Neural cell (in vitro differentiated cells): ENCODE data around the gene TTN.

Experiments used
- CTCF ChIP-seq: fragments of 450-650 bp; IDR thresholded peaks from 2 replicates; pipeline ENCODE4 v1.5.1; 2014; ENCODE audit warnings: antibody characterized with exemption, mild to moderate bottlenecking, moderate library complexity; ENCODE audit not compliant: poor library complexity, severe bottlenecking
- EP300 ChIP-seq: fragments of 450-650 bp; conservative IDR thresholded peaks from 2 replicates; pipeline ENCODE4 v1.6.1; 2014; ENCODE audit warnings: antibody characterized with exemption, mild to moderate bottlenecking, moderate library complexity; ENCODE audit not compliant: poor library complexity, severe bottlenecking
- EZH2 ChIP-seq: fragments of 200-600, 300-800 bp; shearing (Covaris generic), sonication (generic); IDR thresholded peaks from 2 replicates; pipeline ENCODE4 v1.6.1; 2014; ENCODE audit warnings: antibody characterized with exemption, low read length, borderline replicate concordance, mild to moderate bottlenecking; ENCODE audit not compliant: insufficient read depth, poor library complexity, severe bottlenecking
- MXI1 ChIP-seq: fragments of 450-650 bp; conservative IDR thresholded peaks from 2 replicates; pipeline ENCODE4 v1.6.1; 2014; ENCODE audit warnings: antibody characterized with exemption, mild to moderate bottlenecking; ENCODE audit not compliant: poor library complexity, severe bottlenecking
- POLR2AphosphoS5 ChIP-seq: IDR thresholded peaks from 2 replicates; pipeline ENCODE4 v1.6.1; 2012
- RAD21 ChIP-seq: fragments of 450-650 bp; conservative IDR thresholded peaks from 2 replicates; pipeline ENCODE4 v1.6.1; 2014; ENCODE audit warnings: antibody characterized with exemption, mild to moderate bottlenecking, moderate library complexity
- SMC3 ChIP-seq: fragments of 450-650 bp; conservative IDR thresholded peaks from 2 replicates; pipeline ENCODE4 v1.6.1; 2014; ENCODE audit warnings: antibody characterized with exemption, mild to moderate bottlenecking, moderate library complexity; ENCODE audit not compliant: poor library complexity
- TAF1 ChIP-seq: IDR thresholded peaks from 2 replicates; pipeline ENCODE4 v1.6.1; 2012; ENCODE audit warnings: low read depth

- TF ChIP-seq CTCF (no peak), TAF1 (no peak), POLR2AphosphoS5 (no peak), MXI1 (no peak), RAD21 (no peak), EP300 (no peak), SMC3 (no peak), EZH2 (no peak)
Measured at GRCh38 chr2:178732913-178733312, 74.3 kb downstream of the TTN start.
